ENCODE data around the gene HSPB9.

HSPB9 gene

DNA sequence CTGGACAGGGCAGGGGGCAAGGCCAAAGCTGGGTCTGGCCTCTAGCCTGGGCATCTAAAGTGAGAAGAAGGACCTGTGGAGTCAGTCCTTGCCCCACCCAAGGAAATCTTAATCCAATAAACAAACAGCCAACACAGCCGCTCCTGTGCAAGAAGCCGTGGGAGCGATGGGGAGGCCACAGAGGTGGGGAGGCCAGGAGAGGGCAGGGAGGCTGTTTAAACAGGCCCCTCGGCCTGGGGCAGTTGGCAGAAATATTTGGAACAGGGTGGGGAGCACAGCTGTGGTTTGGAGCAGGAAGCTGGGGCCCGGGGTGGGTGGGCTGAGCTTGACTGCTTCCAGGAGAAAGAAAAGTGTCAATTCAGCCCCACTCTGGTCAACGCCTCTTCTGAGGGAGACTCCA, 29.7 kb upstream of the HSPB9 start:
- in situ Hi-C loops (cut with MboI; ENCODE audit: low sequenced_read_pairs) = no loop called here
- Histone ChIP-seq H3K4me1 (peaks cover under 1% of the 10 kb centered on the region; the same call in 1 of the 2 replicates), H3K9me3 (no peaks in the 10 kb centered on the region), H3K36me3 (replicated peaks) (no peaks in the 10 kb centered on the region), H3K4me3 (no peak overlapping the region), H3K27me3 (ENCODE audit: low read depth) (peaks cover 8% of the 10 kb centered on the region)
- DNase-seq (ENCODE audit: low spot score in 2 of 2) = no peak

DNA sequence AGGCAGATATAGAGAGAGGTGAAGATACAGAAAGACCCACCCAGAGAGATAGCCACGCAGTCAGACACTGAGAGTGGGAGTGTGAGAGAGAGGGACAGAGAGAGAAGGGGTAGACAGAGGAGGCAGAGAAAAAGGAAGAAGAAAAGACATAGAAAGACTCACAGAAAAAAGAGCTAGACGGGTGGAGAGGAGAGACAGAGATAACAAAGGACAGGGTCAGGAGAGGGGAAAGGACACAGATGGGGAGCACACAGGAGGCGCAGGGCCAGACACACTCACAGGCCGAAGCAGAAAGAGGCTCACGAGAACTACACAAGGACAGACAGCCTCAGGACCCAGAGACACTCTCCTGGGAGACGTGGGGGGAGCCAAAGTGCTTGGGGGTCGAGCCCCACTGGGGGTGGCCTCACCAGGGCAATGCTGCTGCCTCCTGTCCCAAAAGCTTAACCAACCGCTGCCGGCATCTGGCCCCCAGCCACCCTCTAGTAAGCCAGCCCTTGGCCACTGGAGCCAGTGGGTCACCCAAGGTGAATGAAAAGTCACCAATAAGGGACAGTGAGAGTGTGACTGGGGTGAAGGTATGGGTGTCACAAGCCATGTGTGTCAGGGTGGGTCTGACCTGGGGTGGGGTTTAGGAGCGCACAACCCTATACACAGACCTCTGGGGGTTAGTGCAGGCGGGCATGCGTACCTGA, 28.1 kb upstream of the HSPB9 start:
- Histone ChIP-seq H3K9me3 (no peaks in the 10 kb centered on the region), H3K4me3 (no peak overlapping the region), H3K27me3 (ENCODE audit: low read depth) (peaks cover 4% of the 10 kb centered on the region; the same call in 1 of the 2 replicates), H3K36me3 (replicated peaks) (no peaks in the 10 kb centered on the region), H3K4me1 (peaks cover 3% of the 10 kb centered on the region; the same call in 1 of the 2 replicates)
- DNase-seq (ENCODE audit: low spot score in 2 of 2) = no peak
- in situ Hi-C loops (cut with MboI; ENCODE audit: low sequenced_read_pairs) = no loop called here

DNA sequence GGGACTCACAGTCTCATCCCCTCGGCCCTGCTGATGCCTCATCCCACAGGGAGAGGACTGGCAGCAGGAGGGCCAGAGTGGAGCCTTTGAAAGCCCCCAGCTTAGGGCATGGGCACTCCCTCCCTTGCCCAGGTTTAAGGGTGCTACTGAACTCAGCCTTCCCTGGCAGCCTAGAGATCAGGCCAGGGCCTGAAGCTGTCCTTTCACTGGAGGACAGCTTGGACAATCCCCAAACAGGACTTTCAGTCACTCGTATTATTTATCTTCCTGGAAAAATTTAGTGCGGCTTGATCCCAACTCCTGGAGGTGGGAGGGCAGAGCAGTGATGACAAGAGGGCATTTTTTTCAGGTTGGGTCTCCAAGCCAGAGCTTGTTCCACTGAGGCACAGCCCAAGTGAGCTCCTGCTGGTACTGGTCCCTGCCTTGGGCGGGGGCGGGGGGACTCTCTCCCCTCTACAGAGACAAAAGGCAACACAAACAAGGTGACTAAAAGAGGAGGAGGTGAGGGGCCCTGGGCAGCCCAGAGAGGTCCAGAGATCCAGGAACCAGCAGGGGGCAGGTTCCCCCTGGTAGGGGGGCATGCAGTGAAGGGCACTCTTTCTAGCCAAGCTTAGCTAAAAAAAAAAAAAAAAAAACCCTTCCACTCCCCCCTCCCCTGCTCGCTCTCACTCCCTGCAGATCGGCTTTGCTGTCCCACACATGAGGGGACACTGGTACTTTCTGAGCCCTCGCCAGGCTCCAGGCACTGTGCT, 26.1 kb upstream of the HSPB9 start:
- H3K4me1 ChIP-seq = peaks cover 3% of the 10 kb centered on the region; the same call in 1 of the 2 replicates
- no peaks in the 10 kb centered on the region for H3K9me3 ChIP-seq
- H3K4me3 ChIP-seq = no peak overlapping the region
- in situ Hi-C loops (cut with MboI; ENCODE audit: low sequenced_read_pairs) = no loop called here
- H3K36me3 ChIP-seq (replicated peaks) = no peaks in the 10 kb centered on the region
- H3K27me3 ChIP-seq (ENCODE audit: low read depth) = no peaks in the 10 kb centered on the region
- no peak for DNase-seq (ENCODE audit: low spot score in 2 of 2)

DNA sequence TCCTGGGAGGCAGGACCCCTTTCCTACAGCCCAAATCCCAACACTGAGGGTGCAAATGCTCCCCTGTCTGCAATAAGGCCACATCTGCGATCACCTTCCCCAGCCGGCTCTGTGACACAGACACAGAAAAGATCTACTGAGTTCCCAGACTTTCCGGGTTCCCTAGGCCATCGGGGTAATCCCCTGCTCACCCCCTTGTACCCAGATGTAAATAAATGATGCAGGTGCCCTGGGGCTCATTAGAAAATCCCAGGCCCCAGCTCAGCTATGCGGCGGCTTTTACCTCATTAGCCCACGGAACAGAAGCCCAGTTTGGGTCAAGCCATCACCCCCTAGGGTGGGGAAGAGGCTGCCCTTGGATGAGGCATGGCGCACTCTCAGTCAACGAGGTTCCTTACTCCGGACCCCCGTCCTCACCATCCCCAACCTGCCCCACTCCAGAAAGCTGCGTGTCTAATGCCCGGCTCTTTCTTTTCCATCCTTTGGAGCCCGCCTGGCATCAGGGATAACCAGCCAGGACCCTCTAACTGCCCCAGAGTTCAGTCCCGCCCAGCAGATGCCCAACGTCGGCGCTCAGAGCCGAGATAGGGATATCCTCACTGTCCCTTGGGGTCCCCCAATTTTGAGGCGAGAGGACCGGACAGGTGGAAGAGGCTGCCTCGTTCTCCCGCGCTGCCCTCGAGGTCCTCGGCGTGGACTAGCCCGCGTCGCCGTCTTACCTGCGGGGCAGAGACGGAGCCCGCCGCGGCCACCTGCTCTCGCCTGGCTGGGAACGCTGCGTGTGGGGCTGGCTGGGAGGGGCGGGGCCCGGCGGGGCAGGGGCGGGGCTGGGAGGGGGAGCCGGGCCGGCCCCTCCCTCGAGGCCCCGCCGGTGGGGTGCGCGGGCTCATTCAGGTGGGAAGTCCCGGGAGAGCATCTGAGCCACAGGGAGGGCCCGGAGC, 24.6 kb upstream of the HSPB9 start, which contains the start of gene ZNF385C:
ZNF385C (minus strand) TSS at position 783 of the 941 bp plus-strand sequence. CDS start 35,417 bp downstream, outside the sequence.
- Histone ChIP-seq H3K4me1 (peaks cover 3% of the 10 kb centered on the region; the same call in 1 of the 2 replicates), H3K4me3 (no peak within 1 kb of the TSS), H3K36me3 (replicated peaks) (no peaks in the 10 kb centered on the region), H3K27me3 (ENCODE audit: low read depth) (no peaks in the 10 kb centered on the region), H3K9me3 (no peaks in the 10 kb centered on the region)
- peak in 1 of 2 experiments; percentile 47 for DNase-seq (ENCODE audit: low spot score in 2 of 2)
- in situ Hi-C loops (cut with MboI; ENCODE audit: low sequenced_read_pairs) = no loop called here

DNA sequence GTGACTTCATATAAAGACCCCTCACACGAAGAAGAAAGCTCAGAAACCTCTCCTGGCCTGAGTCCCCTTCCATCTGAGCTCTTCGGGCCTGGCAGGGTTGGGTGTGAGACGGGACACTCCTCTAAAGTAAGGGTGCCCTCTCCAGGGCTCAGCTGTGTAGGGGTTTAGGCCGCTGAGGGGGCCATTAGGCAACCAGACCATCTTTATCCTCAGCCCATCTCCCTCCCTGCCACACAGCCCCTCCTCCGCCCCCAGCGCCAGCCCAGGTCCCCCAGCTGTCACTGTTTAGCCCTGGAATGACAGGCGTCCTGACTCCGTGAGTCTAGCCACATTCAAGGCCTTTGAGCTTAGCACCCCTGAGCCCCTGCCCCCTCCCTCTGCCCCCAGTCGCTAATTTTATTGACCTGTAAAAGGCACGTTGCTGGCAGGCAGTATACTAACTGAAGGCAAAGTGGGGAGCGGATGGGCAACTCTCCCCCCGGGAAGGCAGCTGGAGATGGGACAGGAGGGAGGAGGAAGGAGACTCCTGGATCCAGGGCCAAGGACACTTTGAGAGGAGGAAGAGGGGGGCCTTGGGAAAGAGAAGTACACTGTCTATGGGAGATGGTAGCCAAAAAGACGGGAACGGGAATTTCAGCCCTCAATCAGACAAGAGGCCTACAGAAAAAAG, 23.7 kb upstream of the HSPB9 start:
- in situ Hi-C loops (cut with MboI; ENCODE audit: low sequenced_read_pairs) = no loop called here

DNA sequence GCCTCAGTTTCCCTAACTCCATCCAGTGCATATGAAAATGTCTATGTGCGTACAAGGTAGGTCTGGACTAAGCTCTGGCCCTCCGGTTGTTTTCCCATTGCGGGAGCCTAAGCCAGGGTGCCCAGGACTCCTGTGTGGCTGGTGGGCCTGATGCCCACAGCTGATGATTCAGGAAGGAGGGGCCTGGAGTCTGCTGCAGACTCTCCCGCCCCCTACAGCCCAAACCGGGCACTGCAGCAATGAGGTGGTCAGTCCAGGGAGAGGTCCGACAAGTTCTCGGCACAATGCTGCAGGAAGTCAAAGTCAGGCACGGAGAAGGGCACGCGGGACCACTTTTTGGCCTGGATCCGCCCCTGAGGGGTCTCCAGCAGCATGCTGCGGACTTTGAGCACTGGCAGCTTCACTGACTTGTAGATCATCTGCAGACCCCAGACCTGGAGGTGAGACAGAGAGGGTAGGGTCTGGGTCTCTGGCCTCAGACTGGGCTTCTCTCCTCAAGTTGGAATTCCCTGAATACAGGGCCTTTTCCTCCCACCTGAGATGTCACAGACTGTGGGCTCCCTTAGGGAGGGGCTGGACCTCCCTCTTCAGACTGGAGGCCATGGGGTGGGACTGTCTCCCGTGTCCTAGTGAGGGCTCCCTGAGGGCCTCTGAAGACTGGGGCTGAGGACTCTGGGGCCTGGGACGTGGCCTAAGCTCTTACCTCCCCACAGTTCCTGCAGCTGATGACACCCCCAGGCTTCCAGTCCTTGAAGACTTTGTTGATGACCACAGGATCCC, 20.9 kb upstream of the HSPB9 start:
- DNase-seq (ENCODE audit: low spot score in 2 of 2) = peak; percentile 18 to 92
- H3K9me3 ChIP-seq = no peaks in the 10 kb centered on the region
- H3K27me3 ChIP-seq (ENCODE audit: low read depth) = no peaks in the 10 kb centered on the region
- in situ Hi-C loops (cut with MboI; ENCODE audit: low sequenced_read_pairs) = no loop called here
- H3K4me1 ChIP-seq = peaks cover 3% of the 10 kb centered on the region; the same call in 1 of the 2 replicates
- H3K4me3 ChIP-seq = no peak overlapping the region
- H3K36me3 ChIP-seq (replicated peaks) = no peaks in the 10 kb centered on the region

More for the DNA sequence above, 23.7 kb upstream of the HSPB9 start:
- DNase-seq (ENCODE audit: low spot score in 2 of 2) = no peak
- no peaks in the 10 kb centered on the region for H3K9me3 ChIP-seq
- no peak overlapping the region for H3K4me3 ChIP-seq
- peaks cover 3% of the 10 kb centered on the region; the same call in 1 of the 2 replicates for H3K4me1 ChIP-seq
- no peaks in the 10 kb centered on the region for H3K27me3 ChIP-seq (ENCODE audit: low read depth)
- no peaks in the 10 kb centered on the region for H3K36me3 ChIP-seq (replicated peaks)

DNA sequence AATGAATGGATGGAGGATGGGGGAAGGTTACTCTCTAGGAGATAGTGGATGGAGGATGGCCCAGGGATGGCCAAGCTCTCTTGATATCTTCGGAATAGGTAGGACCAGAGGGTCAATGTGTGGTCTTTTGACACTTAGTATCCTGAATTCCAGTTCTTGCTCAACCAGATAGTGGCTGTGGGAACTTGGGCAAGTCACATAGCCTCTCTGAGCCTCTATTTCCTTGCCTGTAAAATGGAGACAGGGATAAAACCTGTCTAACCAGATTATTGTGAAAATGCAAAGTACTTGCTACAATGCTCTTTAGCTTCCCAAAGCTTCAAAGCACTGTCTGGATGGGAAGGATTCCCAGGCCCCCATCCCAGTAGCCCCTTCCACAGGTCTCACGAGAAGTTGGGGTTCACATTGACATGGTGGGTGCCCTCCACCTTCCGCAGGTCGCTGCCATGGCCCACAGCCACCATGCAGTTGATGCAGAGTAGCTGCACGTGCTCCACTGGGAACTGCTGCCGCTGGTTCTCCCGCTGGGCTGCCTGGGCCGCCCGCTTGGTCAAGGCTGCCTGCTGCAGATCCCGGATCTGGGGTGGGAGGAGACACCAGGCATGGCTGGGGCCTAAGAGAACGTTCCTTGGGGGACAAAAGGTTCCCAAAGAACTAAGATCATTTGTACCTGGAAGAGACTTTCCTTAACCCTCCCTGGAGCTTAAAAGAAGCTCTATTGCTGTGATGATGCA, 19.2 kb upstream of the HSPB9 start:
- no peaks in the 10 kb centered on the region for H3K9me3 ChIP-seq
- H3K36me3 ChIP-seq (replicated peaks) = no peaks in the 10 kb centered on the region
- in situ Hi-C loops (cut with MboI; ENCODE audit: low sequenced_read_pairs) = no loop called here
- H3K4me1 ChIP-seq = no peaks in the 10 kb centered on the region
- DNase-seq (ENCODE audit: low spot score in 2 of 2) = no peak
- no peak overlapping the region for H3K4me3 ChIP-seq
- no peaks in the 10 kb centered on the region for H3K27me3 ChIP-seq (ENCODE audit: low read depth)

DNA sequence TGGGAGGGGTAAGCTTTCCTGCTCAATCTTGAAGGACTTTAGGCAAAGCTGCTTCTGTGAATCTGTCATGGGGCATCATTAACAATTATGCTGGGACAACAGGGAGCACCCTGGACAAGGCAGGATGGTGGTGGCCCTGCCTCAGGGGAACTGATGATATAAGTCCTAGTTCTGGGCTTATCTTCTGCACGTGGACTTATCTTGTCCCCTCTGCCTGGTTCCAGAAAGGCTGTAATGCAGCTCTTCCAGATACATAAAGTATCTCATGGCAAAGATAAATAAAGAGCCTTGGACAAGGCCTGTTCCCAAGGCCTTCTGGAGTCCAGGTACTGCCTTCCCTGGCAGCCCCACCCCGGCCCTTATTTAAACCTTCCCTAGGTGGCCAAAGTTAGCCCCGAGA, 18.3 kb upstream of the HSPB9 start:
- no peaks in the 10 kb centered on the region for H3K27me3 ChIP-seq (ENCODE audit: low read depth)
- H3K4me1 ChIP-seq = no peaks in the 10 kb centered on the region
- in situ Hi-C loops (cut with MboI; ENCODE audit: low sequenced_read_pairs) = no loop called here
- H3K36me3 ChIP-seq (replicated peaks) = no peaks in the 10 kb centered on the region
- H3K9me3 ChIP-seq = no peaks in the 10 kb centered on the region
- DNase-seq (ENCODE audit: low spot score in 2 of 2) = no peak
- H3K4me3 ChIP-seq = no peak overlapping the region

DNA sequence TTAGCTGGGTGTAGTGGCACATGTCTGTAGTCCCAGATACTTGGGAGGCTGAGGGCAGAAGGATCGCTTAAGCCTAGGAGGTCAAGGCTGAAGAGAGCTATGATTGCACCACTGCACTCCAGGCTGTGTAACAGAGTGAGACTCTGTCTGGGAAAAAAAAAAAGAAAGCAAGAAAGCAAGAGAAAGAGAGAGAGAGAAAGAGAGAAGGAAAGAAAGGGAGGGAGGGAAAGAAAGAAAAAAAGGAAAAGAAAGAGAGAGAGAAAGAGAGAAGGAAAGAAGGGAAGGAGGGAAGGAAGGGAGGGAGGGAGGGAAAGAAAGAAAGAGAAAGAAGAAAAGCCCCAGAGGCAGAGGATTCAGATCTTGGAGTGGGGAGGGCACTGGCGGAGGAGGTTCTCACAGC, 16.6 kb upstream of the HSPB9 start:
- no peak for DNase-seq (ENCODE audit: low spot score in 2 of 2)
- Histone ChIP-seq H3K27me3 (ENCODE audit: low read depth) (no peaks in the 10 kb centered on the region), H3K4me1 (no peaks in the 10 kb centered on the region), H3K9me3 (no peaks in the 10 kb centered on the region), H3K4me3 (no peak overlapping the region), H3K36me3 (replicated peaks) (no peaks in the 10 kb centered on the region)
- in situ Hi-C loops (cut with MboI; ENCODE audit: low sequenced_read_pairs) = no loop called here

DNA sequence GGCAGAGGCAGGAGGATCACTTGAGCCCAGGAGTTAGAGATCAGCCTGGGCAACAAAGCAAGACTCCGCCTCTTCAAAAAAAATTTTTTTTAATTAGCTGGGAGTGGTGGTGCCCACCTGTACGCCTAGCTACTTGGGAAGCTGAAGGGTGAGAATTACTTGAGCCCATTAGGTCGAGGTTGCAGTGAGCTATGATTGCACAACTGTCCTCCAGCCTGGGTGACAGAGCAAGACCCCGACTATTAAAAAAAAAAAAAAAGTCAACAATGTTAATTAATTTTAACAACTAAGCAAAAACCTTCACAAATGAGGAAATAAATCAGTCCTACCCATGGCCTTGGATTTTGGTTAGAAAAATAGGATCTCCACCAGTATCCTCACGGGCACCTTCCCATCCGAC, 15.5 kb upstream of the HSPB9 start:
- H3K9me3 ChIP-seq = no peaks in the 10 kb centered on the region
- H3K27me3 ChIP-seq (ENCODE audit: low read depth) = no peaks in the 10 kb centered on the region
- H3K4me1 ChIP-seq = no peaks in the 10 kb centered on the region
- H3K4me3 ChIP-seq = no peak overlapping the region
- no peak for DNase-seq (ENCODE audit: low spot score in 2 of 2)
- in situ Hi-C loops (cut with MboI; ENCODE audit: low sequenced_read_pairs) = no loop called here
- H3K36me3 ChIP-seq (replicated peaks) = no peaks in the 10 kb centered on the region

DNA sequence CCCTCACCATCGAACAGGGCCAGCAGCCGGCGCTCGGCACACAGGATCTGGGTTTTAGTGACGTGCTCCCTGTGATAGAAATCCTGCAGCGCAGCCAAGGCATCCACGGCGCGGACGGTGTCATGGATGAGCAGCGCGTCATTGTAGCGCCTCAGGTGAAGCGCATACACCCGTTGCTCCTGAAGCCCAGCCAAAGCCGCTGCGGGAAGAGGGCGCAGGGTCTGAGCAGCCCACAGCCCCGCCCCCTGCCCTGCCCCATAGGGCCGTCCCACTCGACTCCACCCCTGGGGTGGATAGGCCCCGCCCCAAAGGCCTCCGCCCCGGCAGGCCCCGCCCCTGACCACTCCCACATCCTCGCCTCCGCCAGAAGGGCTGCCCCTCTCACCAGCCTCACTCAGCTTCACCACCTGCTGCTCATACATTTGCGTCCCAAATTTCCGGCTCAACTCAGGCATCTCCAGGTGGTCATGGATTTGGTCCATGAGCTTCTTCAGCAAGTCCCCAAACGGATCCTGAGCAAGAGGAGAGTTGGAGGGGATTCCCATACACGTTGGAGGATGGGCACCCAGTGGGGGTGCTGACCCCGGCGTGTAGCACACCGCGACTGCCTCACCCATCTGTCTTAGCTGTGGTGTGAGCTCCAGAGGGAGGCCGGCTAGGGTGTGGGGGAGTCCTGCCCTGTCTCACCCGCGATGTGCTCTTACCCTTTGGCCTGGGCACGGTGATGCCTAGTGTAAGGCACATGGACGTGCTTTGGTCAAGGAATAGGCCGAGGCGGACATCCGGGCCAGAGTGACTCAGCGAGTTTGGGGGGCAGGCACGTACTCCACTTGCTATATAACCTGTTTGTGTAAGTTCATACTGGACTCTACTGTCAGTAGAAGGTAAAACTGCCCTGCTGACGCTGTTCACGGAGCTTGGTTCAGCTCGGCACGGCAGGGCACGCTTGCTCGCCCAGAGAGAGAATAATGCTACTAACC, 14.7 kb upstream of the HSPB9 start:
- H3K36me3 ChIP-seq (replicated peaks) = peaks cover 2% of the 10 kb centered on the region
- in situ Hi-C loops (cut with MboI; ENCODE audit: low sequenced_read_pairs) = no loop called here
- H3K4me1 ChIP-seq = no peaks in the 10 kb centered on the region
- H3K27me3 ChIP-seq (ENCODE audit: low read depth) = no peaks in the 10 kb centered on the region
- no peak overlapping the region for H3K4me3 ChIP-seq
- peak; percentile 45 to 88 for DNase-seq (ENCODE audit: low spot score in 2 of 2)
- no peaks in the 10 kb centered on the region for H3K9me3 ChIP-seq
